Prostate gland (tissue), 2 donors: ENCODE data around the gene TMEM135. TPM values are rescaled to one million over a fixed set of nuclear protein-coding genes. Genes with fewer than 3 reads are reported as not detected.

Source experiments
- DNase-seq: peaks from one replicate; pipeline ENCODE4 v3.0.0-alpha.2; 2019; ENCODE audit warnings: low spot score
- H3K27ac ChIP-seq, 2 donors: fragments of 200-600 bp; sonication (generic); 2 replicates each; pipeline ENCODE4 v1.5.1; 2017 to 2019
- H3K27me3 ChIP-seq: fragments of 200-600 bp; sonication (generic); replicated peaks from 2 replicates; pipeline ENCODE4 v1.5.1; 2019; ENCODE audit not compliant: insufficient read depth
- H3K36me3 ChIP-seq, 2 donors: fragments of 200-600 bp; sonication (generic); 1 replicate in 1 of 2; 2 replicates in 1 of 2; pipeline versions ENCODE4 v1.5.1 to v1.8.1; 2017 to 2019
- H3K4me1 ChIP-seq: fragments of 200-600 bp; sonication (generic); replicated peaks from 2 replicates; pipeline ENCODE4 v1.5.1; 2019
- H3K4me3 ChIP-seq, 2 donors: fragments of 200-600 bp; sonication (generic); 2 replicates each; pipeline ENCODE4 v1.5.1; 2017 to 2019
- H3K9me3 ChIP-seq: fragments of 200-600 bp; sonication (generic); 2 replicates; pipeline ENCODE4 v1.5.1; 2017
- POLR2A ChIP-seq: fragments of 450-650 bp; IDR thresholded peaks from one replicate; pipeline ENCODE4 v1.6.1; 2016; ENCODE audit warnings: antibody characterized with exemption, mild to moderate bottlenecking
- POLR2AphosphoS5 ChIP-seq: sonication (generic); formaldehyde crosslinking; IDR thresholded peaks from one replicate; pipeline ENCODE4 v1.6.1; 2017; ENCODE audit warnings: antibody characterized with exemption
- WGBS: methylation state at CpG from one replicate; pipeline ENCODE4 v1.1.5; 2018; 5-methylcytosine and 5-hydroxymethylcytosine counted together
- intact Hi-C: fragments of 100-400 bp; cut with DNase I; formaldehyde crosslinking; loops from one replicate; pipeline ENCODE4 v1.14.2; 2022
- total RNA-seq, 2 donors: library from RNA; depleted of rRNA; stranded (reverse); fragments of >200 nt; gene quantifications; one replicate each; pipeline ENCODE4 v1.1.0, GENCODE V29; 2016
- TF ChIP-seq, protein P1 (sequence below), 4 experiments: fragments of 200-600 bp in 2 of 4; fragments of 450-650 bp in 2 of 4; sonication (generic) in 2 of 4; IDR thresholded peaks; 1 replicate in 3 of 4; 2 replicates in 1 of 4; pipeline ENCODE4 v1.5.1; 2016 to 2019; ENCODE audit warnings: antibody characterized with exemption in 4 of 4, mild to moderate bottlenecking in 2 of 4, moderate library complexity in 2 of 4

Gene TMEM135
- total RNA-seq, 2 donors from 2014 or later = 22.3 to 42.1 TPM

DNA sequence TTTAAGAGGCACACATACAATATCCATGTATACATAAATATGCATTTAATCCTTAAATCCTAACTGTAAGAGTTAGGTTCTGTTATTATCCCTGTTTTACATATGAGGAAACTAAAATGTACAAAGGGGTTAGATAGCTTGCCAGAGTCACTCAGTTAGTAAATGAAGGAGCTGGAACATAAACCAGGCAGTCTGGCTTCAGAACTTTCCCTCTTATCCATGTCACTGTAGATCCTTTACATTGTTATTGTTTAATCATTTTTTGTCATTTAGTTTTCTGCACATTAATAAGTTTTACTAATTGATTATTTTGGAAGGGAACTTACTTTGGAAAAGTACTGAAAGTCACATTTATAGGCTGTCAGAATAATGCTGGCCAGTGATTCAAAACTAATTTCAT, 282.4 kb downstream of the TMEM135 start:
- DNase-seq = no peak
- no peaks in the 10 kb centered on the region for H3K36me3 ChIP-seq
- H3K4me3 ChIP-seq = no peak overlapping the region
- intact Hi-C loops = no loop called here
- H3K9me3 ChIP-seq = no peaks in the 10 kb centered on the region
- H3K27me3 ChIP-seq = no peaks in the 10 kb centered on the region
- no peak overlapping the region for H3K27ac ChIP-seq
- no peaks in the 10 kb centered on the region for H3K4me1 ChIP-seq
- TF ChIP-seq, protein P1, sequence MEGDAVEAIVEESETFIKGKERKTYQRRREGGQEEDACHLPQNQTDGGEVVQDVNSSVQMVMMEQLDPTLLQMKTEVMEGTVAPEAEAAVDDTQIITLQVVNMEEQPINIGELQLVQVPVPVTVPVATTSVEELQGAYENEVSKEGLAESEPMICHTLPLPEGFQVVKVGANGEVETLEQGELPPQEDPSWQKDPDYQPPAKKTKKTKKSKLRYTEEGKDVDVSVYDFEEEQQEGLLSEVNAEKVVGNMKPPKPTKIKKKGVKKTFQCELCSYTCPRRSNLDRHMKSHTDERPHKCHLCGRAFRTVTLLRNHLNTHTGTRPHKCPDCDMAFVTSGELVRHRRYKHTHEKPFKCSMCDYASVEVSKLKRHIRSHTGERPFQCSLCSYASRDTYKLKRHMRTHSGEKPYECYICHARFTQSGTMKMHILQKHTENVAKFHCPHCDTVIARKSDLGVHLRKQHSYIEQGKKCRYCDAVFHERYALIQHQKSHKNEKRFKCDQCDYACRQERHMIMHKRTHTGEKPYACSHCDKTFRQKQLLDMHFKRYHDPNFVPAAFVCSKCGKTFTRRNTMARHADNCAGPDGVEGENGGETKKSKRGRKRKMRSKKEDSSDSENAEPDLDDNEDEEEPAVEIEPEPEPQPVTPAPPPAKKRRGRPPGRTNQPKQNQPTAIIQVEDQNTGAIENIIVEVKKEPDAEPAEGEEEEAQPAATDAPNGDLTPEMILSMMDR (IDR thresholded peaks at IDR 0.05) = no peak
- TF ChIP-seq POLR2AphosphoS5 (no peak), POLR2A (no peak)

GRCh38 chr11:87322568-87322967, 284.8 kb downstream of the TMEM135 start:
- 82% methylated on average over 1 of the region's 1 CpG for WGBS
- H3K9me3 ChIP-seq = no peaks in the 10 kb centered on the region
- TF ChIP-seq POLR2AphosphoS5 = no peak
- no peak for TF ChIP-seq POLR2A
- TF ChIP-seq, protein P1 (IDR thresholded peaks at IDR 0.05) = no peak

DNA sequence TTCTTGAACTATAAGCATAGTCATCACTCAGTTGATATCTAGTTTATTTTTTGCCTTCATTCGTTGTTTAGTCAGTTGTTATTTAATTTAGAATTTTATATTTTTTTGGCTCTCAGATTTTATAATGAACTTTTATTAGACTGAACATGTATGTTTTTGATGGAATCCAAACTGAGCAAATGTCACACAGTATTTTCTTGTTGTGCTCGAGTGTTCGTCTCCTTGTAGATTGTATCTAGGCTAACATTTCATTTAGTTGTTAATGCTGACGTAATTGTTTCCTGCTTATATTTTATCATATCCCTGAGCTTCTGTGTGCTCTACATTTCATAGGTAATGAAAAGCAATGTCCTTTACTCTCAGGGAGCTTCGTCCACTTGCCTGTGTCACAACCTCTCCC, 286.2 kb downstream of the TMEM135 start:
- Histone ChIP-seq H3K27ac (no peak overlapping the region), H3K9me3 (no peaks in the 10 kb centered on the region), H3K4me3 (no peak overlapping the region), H3K4me1 (no peaks in the 10 kb centered on the region), H3K27me3 (no peaks in the 10 kb centered on the region), H3K36me3 (no peaks in the 10 kb centered on the region)
- TF ChIP-seq POLR2AphosphoS5 (no peak), POLR2A (no peak)
- TF ChIP-seq, protein P1 (IDR thresholded peaks at IDR 0.05) = no peak
- DNase-seq = no peak
- WGBS = 75% methylated on average over 5 of the region's 5 CpGs
- intact Hi-C loops = no loop called here

More at GRCh38 chr11:87322568-87322967, 284.8 kb downstream of the TMEM135 start:
- DNase-seq = no peak
- intact Hi-C loops = no loop called here
- H3K4me1 ChIP-seq = no peaks in the 10 kb centered on the region
- no peak overlapping the region for H3K4me3 ChIP-seq
- no peak overlapping the region for H3K27ac ChIP-seq
- no peaks in the 10 kb centered on the region for H3K36me3 ChIP-seq
- H3K27me3 ChIP-seq = no peaks in the 10 kb centered on the region

GRCh38 chr11:87324817-87325489, 287.2 kb downstream of the TMEM135 start:
- no peaks in the 10 kb centered on the region for H3K9me3 ChIP-seq
- H3K4me1 ChIP-seq = no peaks in the 10 kb centered on the region
- intact Hi-C loops = no loop called here
- H3K27me3 ChIP-seq = no peaks in the 10 kb centered on the region
- TF ChIP-seq POLR2AphosphoS5 = no peak
- TF ChIP-seq, protein P1 (IDR thresholded peaks at IDR 0.05) = no peak
- no peak for TF ChIP-seq POLR2A
- DNase-seq = no peak
- no peak overlapping the region for H3K27ac ChIP-seq
- no peaks in the 10 kb centered on the region for H3K36me3 ChIP-seq
- H3K4me3 ChIP-seq = no peak overlapping the region

GRCh38 chr11:87325490-87325872, 287.7 kb downstream of the TMEM135 start:
- TF ChIP-seq, protein P1 (IDR thresholded peaks at IDR 0.05) = no peak
- TF ChIP-seq POLR2A = no peak
- no peak for TF ChIP-seq POLR2AphosphoS5

More at GRCh38 chr11:87325490-87325872, 287.7 kb downstream of the TMEM135 start:
- Histone ChIP-seq H3K36me3 (no peaks in the 10 kb centered on the region), H3K27me3 (no peaks in the 10 kb centered on the region), H3K27ac (no peak overlapping the region), H3K4me1 (no peaks in the 10 kb centered on the region), H3K9me3 (no peaks in the 10 kb centered on the region), H3K4me3 (no peak overlapping the region)
- no peak for DNase-seq
- 45% methylated on average over 3 of the region's 3 CpGs for WGBS
- intact Hi-C loops = no loop called here
